ENCODE measurements around the gene RAB7A. TPM values are rescaled to one million over a fixed set of nuclear protein-coding genes. Genes with fewer than 3 reads are reported as not detected.

RAB7A gene
- total and polyA plus RNA-seq, 2 of the 8 experiments (the other 6 are each of a cell fraction or from before 2014, with no cell fraction given): 179 to 195 TPM

GRCh38 chr3:128727059-128727458 lies 1.1 kb downstream of the RAB7A start:
- ChIA-PET CTCF (ENCODE audit: partially characterized antibody) (interaction anchor here (0.7 to 1.5 kb wide), 7 partner anchors 9 to 73 kb away, joined by 3 to 5 read pairs (median 3); no protein-coding TSS in a partner anchor), POLR2A (ENCODE audit: partially characterized antibody) (interaction anchor here (0.6 to 6.0 kb wide), 12 partner anchors 9 to 449 kb away, joined by 3 to 44 read pairs (median 3); no protein-coding TSS in a partner anchor)
- Histone ChIP-seq H2BK20ac (ENCODE audit: low read length) (no peak overlapping the region), H3K14ac (ENCODE audit: insufficient read length) (no peak overlapping the region), H2BK12ac (ENCODE audit: low read depth, low read length) (no peak overlapping the region), H3K79me2 (ENCODE audit: control insufficient read depth in 1 of 2, insufficient read depth in 2 of 2, low read length in 2 of 2) (peaks cover 54 to 64% of the 10 kb centered on the region in 2 experiments), H4K20me1 (replicated peaks in 1 of 2; ENCODE audit: control insufficient read depth in 1 of 2, insufficient read depth in 2 of 2, low read length in 2 of 2) (peaks cover 23 to 26% of the 10 kb centered on the region in 2 experiments), H2AFZ (ENCODE audit: low read length) (no peak overlapping the region), H4K91ac (replicated peaks; ENCODE audit: insufficient read length, low read length) (no peak overlapping the region), H4K8ac (ENCODE audit: extremely low read depth, insufficient read depth, low read length) (no peak overlapping the region), H3K9ac (replicated peaks in 1 of 4; ENCODE audit: extremely low read depth in 1 of 4, low read depth in 3 of 4, low read length in 3 of 4) (peak overlapping the region; percentile 68 to 87 (median 86)), H3K79me1 (ENCODE audit: low read depth, low read length) (peaks cover 13% of the 10 kb centered on the region), H3K23me2 (ENCODE audit: low read depth, low read length) (peaks cover 9% of the 10 kb centered on the region), H3K27ac (ENCODE audit: low read depth, low read length) (peak overlapping the region; percentile 88; the same call in 1 of the 2 replicates), H2BK5ac (ENCODE audit: low read depth, low read length) (no peak overlapping the region), H2AK5ac (ENCODE audit: low read depth, low read length) (no peak overlapping the region), H2BK15ac (ENCODE audit: low read length) (no peak overlapping the region), H3K18ac (ENCODE audit: extremely low read depth, low read length) (no peak overlapping the region), H4K5ac (ENCODE audit: insufficient read length, low read depth, low read length) (no peak overlapping the region), H3K4ac (replicated peaks; ENCODE audit: insufficient read length, low read depth, low read length) (no peak overlapping the region), H3K4me3 (ENCODE audit: extremely low read depth in 1 of 4, insufficient read depth in 2 of 4, low read depth in 3 of 4, low read length in 4 of 4) (peak overlapping the region; percentile 80 to 94 (median 91)), H3K23ac (ENCODE audit: insufficient read length) (no peak overlapping the region), H3K27me3 (replicated peaks in 1 of 4; ENCODE audit: control insufficient read depth in 3 of 4, extremely low read depth in 1 of 4, insufficient read depth in 3 of 4, low read length in 3 of 4) (no peaks in the 10 kb centered on the region), H3K56ac (replicated peaks; ENCODE audit: insufficient read length, low read depth, low read length) (no peak overlapping the region), H3K4me1 (replicated peaks in 1 of 4; ENCODE audit: control insufficient read depth in 3 of 4, insufficient read depth in 4 of 4, low read length in 3 of 4) (peaks cover 3 to 27% (median 17%) of the 10 kb centered on the region in 4 experiments), H3K9me3 (ENCODE audit: insufficient read depth in 2 of 2, low read depth in 1 of 2, low read length in 1 of 2) (no peaks in the 10 kb centered on the region), H3K4me2 (ENCODE audit: insufficient read depth in 1 of 2, low read depth in 2 of 2, low read length in 2 of 2) (peak overlapping the region; percentile 70 to 98), H2BK120ac (replicated peaks; ENCODE audit: low read depth, low read length) (no peak overlapping the region), H3K36me3 (ENCODE audit: control insufficient read depth in 2 of 4, insufficient read depth in 4 of 4, low read length in 3 of 4) (no peaks in the 10 kb centered on the region)
- no peak for FAIRE-seq
- DNase-seq (ENCODE audit: low read depth in 1 of 2, low spot score in 2 of 2): no peak
- 41% methylated on average over 4 of the region's 4 CpGs; no CpG with 5 or more reads in 1 of the 2 experiments for WGBS, 2 experiments (ENCODE audit: extremely low coverage in 1 of 2, insufficient coverage in 1 of 2, insufficient read length in 1 of 2, insufficient replicate concordance in 2 of 2, low coverage in 1 of 2, low lambda C conversion rate in 2 of 2, missing lambda C conversion rate in 1 of 2)
- no peak for TF ChIP-seq JUND (IDR thresholded peaks at IDR 0.05; ENCODE audit: low read length)
- no peak for TF ChIP-seq SIRT6 (IDR thresholded peaks at IDR 0.05; ENCODE audit: low read length)
- no peak for TF ChIP-seq BRCA1 (IDR thresholded peaks at IDR 0.05; ENCODE audit: low read depth, low read length)
- no peak for TF ChIP-seq TEAD4 (IDR thresholded peaks at IDR 0.05; ENCODE audit: low read depth, low read length)
- TF ChIP-seq MAX (IDR thresholded peaks at IDR 0.05): no peak
- no peak for TF ChIP-seq PHF8 (conservative IDR thresholded peaks at IDR 0.05; ENCODE audit: low read depth, low read length)
- no peak for TF ChIP-seq EP300 (IDR thresholded peaks at IDR 0.05; ENCODE audit: borderline replicate concordance in 1 of 2, low read depth in 2 of 2, low read length in 2 of 2)
- no peak for TF ChIP-seq TAF1 (IDR thresholded peaks at IDR 0.05; ENCODE audit: low read depth, low read length)

Data from H1 (cell line).